ENCODE data around the gene ORC3.
"Not testable (repeated sequence)": the region's sequence is repeated elsewhere in the genome, so short reads cannot be mapped to it uniquely, and the experiment has no call there.

Gene ORC3

GRCh38 chr6:87699576-87699975 lies 109.6 kb downstream of the ORC3 start:
- no peak for DNase-seq

GRCh38 chr6:87700397-87701343 lies 110.7 kb downstream of the ORC3 start:
- DNase-seq, result peak; percentile 86

GRCh38 chr6:87701344-87701675 lies 111.4 kb downstream of the ORC3 start:
- DNase-seq, result no peak

- DNase-seq, result peak; percentile 99
Measured at GRCh38 chr6:87701676-87702588, 112.0 kb downstream of the ORC3 start, which contains the start of gene AKIRIN2. Gene AKIRIN2 (minus strand): TSS chr6:87702233. CDS start chr6:87701684, 549 bp downstream.

- no peak for DNase-seq
Measured at GRCh38 chr6:87702589-87702945, 112.6 kb downstream of the ORC3 start.

GRCh38 chr6:87703039-87703438 lies 113.1 kb downstream of the ORC3 start:
- DNase-seq, result not testable (repeated sequence)

- peak; percentile 51 for DNase-seq
Measured at GRCh38 chr6:87705070-87705691, 115.2 kb downstream of the ORC3 start.

GRCh38 chr6:87706187-87706966 lies 116.4 kb downstream of the ORC3 start:
- DNase-seq, result no peak

- DNase-seq, result not testable (repeated sequence)
Measured at GRCh38 chr6:87708581-87709427, 118.9 kb downstream of the ORC3 start.

- DNase-seq, result peak; percentile 18
Measured at GRCh38 chr6:87710090-87710489, 120.2 kb downstream of the ORC3 start.

- not testable (repeated sequence) for DNase-seq
Measured at GRCh38 chr6:87712713-87713112, 122.8 kb downstream of the ORC3 start.

GRCh38 chr6:87714093-87714842 lies 124.3 kb downstream of the ORC3 start:
- no peak for DNase-seq
